Ramos (cell line): ENCODE data around the gene NAV1.
"Not testable (repeated sequence)": the region's sequence is repeated elsewhere in the genome, so short reads cannot be mapped to it uniquely, and the experiment has no call there.

Experiments
- in situ Hi-C: fragments of 300-500 bp; cut with MboI; formaldehyde crosslinking; loops from one replicate; pipeline ENCODE4 v1.14.3; 2022; ENCODE audit warnings: low sequenced_read_pairs; ENCODE audit not compliant: unreplicated experiment

NAV1 gene

GRCh38 chr1:201517631-201518030 lies 21.3 kb upstream of the NAV1 start:
- in situ Hi-C loops, result loop anchor here (5.0 kb wide), 1 partner anchor 35 kb away; no protein-coding TSS in a partner anchor

GRCh38 chr1:201518071-201518470 lies 20.9 kb upstream of the NAV1 start:
- in situ Hi-C loops, result loop anchor here (5.0 kb wide), 1 partner anchor 36 kb away; no protein-coding TSS in a partner anchor

DNA sequence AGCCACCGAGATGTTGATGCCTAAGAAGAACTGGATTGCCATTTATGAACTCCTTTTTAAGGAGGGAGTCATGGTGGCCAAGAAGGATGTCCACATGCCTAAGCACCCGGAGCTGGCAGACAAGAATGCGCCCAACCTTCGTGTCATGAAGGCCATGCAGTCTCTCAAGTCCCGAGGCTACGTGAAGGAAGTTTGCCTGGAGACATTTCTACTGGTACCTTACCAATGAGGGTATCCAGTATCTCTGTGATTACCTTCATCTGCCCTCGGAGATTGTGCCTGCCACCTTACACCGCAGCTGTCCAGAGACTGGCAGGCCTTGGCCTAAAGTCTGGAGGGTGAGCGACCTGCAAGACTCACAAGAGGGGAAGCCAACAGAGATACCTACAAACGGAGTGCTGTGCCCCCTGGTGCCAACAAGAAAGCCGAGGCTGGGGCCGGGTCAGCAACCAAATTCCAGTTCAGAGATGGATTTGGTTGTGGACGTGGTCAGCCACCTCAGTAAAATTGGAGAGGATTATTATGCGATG lies 18.8 kb upstream of the NAV1 start:
- in situ Hi-C loops, result not testable (repeated sequence)

DNA sequence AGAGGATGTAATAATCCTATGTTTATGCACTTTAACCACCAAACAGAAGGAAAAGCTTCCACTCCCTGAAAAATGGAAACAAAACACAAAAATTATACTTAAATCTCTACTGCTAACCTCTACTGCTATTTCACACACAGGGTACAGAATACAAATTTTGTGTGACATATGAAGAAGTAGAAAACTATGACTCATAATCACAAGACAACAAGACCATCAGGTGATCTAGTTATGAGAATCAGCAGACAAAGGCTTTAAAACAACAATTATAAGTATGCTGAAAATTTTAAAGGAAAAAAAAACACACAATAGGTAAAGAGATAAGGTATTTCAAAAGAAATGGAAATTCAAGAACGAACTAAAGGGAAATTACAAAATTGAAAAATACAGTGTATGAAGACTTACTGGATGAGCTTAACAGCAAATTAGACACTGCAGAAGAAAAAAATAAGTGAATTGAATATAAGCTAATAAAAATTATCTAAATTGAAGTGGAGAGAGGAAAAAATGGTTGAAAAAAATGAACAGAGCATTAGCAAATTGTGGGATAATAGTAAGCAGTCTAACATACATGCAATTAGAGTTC lies 13.6 kb upstream of the NAV1 start:
- in situ Hi-C loops, result no loop called here

DNA sequence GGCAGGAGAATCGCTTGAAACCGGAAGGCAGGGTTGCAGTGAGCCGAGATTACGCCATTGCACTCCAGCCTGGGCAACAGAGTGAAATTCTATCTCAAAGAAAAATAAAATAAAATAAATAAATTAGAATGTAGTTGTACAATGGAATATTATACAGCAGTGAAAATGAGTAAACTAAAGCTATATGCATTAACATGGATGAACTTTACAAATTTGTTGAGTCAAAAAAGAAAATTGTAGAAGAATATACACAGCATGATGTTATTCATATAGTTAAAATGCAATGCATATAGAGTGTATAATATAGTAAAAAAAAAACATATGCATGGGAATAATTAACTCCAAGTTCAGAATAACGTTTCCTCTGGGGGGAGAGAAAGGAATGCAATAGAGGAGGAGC lies 11.0 kb upstream of the NAV1 start:
- in situ Hi-C loops, result no loop called here

DNA sequence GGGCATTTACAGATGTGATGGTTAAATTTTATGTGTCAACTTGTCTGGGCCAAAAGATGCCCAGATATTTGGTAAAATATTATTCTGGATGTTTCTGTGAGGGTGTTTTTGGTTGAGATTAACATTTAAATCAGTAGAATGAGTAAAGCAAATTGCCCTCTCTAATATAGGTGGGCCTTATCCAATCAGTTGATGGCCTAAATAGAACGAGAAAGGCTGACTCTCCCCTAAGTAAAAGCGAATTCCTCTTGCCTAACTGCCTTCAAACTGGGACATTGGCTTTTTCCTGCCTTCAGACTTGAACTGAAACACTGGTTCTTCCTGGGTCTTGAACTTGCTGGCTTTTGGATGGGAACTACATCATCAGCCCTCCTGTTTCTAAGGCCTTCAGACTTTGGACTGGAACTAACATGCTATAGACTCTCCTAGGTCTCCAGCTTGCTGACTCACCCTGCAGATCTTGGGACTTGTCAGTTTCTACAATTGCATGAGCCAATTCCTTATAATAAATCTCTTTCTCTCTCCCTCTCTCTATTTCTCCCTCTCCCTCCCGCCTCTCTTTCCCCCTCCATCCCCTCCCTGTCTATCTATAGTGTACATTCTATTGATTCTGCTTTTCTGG lies 10.2 kb upstream of the NAV1 start:
- in situ Hi-C loops, result no loop called here

DNA sequence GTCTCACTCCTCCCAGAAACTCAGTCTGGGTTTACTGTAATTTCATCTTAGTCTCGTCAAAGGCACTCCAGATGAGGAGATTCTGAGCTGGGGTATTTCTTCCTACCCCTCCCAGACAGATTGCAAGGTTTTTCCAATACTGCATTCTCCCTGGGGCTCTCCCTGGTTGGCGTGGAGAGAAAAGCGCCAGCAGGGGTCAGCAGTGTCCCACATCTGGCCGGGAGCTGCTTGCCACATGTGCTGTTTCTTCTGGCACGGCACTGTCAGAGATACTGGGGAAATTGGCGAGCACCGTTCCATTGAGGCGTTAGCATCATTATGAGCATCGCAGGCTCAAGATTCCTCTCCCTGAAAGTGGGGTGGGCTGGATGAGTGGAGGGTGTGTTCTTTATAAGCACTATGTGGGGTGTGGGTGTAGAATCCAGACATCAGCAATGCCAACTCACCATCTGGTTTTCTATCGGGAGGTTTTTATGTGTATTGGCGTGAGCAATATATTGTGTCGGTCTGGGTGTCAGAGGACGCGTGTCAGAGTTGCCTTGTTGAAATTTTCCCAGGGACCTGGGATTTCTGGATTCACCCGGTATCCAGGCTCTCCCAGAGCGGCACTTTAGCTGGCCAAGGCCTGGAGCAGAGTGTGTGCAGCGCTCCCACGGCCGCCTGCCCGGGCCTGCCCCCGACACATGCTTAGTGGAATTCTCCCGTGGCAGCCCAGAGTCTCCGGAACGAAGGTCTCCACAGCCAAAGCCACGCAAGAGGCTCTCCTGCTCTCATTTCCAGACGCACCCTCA lies 8.0 kb upstream of the NAV1 start:
- in situ Hi-C loops, result no loop called here

DNA sequence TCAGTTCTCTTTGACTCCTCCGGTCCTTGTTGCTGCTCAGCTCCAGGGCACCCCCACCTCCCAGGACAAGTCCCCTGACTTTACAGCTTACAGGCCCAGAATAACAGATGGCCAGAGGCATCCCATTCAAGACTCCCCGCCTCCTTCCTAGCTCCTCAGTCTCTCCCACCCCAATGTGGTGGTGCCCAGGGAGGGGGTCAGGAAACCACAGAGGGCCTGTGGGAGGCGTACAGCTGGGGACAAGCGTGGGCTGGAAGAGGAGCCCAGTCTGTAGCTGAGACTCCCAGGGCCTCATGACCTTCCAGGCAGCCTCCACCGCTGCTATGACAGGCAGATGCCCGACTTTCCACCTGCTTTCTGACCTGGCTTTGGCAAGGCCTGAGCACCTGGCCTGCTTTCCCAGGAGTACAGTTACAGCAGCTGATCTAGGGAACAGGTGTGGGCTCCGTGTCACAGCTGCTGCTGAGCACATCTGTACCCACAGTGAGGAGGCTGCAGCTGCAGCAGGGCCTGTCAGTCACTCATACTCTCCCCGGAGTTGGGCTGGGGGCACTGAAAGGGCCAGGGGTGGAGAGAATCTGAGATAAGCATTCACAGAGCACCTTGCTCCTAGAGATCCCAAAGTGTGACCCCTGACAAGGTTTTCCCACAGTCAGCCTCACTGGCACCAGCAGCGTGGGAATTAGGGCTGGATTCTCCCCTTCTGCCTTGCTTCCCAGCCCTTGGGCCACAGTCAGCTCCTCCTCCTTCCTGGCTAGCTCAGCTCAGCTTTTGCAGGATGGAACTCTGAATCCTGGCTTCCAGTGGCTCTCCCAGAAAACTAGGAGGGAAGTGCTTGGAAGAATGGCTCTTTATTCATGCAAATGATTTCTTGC lies 7.1 kb upstream of the NAV1 start:
- in situ Hi-C loops, result no loop called here

- in situ Hi-C loops, result no loop called here
These were observed 5.1 kb upstream of the NAV1 start for GRCh38 chr1:201533836-201534235.

GRCh38 chr1:201535046-201535918 lies 3.6 kb upstream of the NAV1 start:
- in situ Hi-C loops, result no loop called here

- in situ Hi-C loops, result no loop called here
These were observed 3.0 kb upstream of the NAV1 start for GRCh38 chr1:201535919-201536245.

DNA sequence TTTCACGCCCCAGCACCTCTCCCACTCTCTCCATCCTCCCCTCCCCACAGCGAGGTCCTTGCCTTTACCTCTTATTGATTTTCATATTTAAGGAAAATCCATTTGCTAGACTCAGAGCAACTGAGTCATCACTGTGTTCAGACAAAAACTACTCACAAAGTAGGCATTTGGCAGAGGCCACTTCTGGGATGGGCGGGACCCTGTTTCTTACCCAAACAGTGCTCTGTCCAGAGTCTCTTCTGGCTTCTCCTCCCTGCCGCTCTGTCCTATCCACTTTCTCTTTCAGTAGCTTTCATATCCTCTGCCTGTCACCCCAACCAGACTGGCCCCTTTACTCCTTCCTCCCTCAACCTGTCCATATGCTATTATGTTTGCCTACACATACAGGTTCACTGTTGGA lies 2.4 kb upstream of the NAV1 start:
- in situ Hi-C loops, result no loop called here

DNA sequence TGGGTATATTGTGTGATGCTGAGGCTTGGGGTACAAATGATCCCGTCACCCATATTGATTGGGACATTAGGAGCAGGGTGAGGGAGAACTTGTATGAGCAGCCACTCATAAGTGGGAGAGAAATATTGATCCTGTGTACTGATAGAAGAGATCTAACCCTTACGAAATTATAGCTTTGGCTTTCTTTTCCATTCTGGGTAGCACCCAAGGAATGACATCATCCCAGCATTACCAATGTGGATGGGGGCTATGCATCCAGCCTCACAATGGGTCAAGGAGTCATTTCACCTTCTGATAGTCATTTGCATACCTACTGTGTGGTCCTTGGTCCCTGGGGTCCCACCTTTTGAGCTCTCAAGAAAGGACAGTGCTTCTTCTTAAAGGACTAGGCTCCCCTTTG lies 1.9 kb upstream of the NAV1 start:
- in situ Hi-C loops, result no loop called here

DNA sequence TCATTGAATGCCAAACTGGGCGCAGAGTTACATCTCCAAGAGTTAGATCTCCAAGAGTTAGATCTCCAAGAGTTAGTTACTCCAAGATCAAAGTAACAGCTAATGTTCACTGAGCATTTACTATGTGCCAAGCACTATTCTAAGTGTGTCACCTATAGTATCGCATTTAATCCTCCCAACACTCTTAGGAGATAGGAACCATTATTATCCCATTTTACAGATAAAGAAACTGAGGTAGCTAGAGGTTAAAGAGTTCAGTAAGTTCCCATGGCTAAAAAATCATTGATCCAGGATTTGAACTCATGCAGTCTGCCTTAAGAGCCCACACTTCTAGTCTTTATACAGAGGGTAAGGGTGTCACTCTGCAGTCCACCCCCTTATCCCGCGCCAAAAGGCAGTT lies 1.5 kb upstream of the NAV1 start:
- in situ Hi-C loops, result no loop called here

DNA sequence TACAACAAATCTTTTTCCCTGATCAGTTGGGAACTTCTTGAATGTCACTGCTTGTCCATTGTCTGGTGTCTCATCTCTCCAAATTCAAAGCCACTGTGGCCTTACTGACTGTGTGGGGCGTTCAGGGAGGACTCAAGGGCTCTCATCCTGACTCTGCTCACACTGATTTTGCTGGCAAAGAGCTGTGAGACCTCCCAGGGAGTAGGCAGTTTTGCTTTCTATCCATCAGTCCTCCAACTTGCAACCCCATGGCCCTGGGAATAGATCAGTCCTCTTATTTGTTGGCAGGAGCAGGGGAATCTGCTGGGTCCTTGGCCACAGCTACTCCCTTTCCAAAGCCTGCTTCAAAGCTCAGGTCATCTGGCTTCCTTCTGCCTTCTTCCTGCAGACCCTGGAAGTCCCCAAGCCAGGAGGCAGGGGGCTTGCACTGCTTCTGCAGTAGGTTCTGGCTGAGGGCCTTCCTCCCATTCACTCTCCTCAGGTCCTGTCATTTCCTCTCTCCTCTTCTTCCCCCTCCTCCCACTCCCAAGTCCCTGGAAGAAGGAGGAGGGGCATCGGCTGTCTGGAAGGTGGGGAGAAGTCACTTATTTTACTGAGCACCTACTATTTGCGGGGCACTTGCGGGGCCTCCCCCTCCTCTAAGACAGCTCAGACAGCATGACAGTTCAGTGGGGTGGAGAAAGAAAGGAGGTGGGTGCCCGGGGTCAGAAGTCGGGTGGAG lies 876 bp upstream of the NAV1 start:
- in situ Hi-C loops, result no loop called here

- in situ Hi-C loops, result no loop called here
These were observed 869 bp downstream of the NAV1 start for GRCh38 chr1:201539561-201540431.

DNA sequence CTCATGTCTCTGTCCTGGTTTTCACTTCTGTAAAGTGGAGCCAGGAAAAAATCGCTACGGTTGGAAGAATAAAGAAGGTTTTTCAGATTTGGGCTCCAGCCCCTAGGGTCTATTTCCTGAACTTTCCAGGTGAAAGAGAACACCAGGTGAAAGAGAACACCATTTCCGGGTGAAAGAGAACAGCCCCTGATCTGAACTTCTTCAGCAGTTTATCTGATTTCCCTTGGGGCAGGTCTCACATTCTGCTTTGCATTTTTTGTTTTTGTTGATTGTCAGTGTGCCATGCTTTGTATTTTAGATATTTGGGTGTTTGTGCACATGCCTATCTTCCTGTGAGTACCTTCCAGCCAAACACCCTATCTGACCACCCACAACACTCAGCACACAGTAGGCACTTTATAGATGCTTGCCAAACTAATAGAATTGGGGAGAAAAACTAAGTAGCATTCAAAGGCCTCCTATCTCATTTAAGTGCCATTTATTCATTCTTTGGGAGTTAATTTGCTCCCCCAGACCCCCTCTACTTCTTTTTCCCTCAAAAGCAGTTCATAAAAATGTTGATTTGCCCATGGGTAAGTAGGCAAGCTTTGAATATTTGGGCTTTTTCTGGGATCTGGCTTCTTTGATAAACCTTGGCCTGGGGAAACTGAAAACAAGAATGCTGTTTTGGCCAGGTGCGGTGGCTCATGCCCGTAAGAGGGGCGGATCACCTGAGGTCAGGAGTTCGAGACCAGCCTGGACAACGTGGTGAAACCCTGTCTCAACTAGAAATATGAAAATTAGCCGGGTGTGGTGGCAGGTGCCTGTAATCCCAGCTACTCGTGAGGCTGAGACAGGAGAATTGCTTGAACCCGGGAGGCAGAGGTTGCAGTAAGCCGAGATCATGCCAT lies 2.2 kb downstream of the NAV1 start:
- in situ Hi-C loops, result no loop called here
